Activated naive CD4-positive, alpha-beta T cell treated with anti-CD3 and anti-CD28 coated beads, Interleukin-2, amount 10 ng/mL, durations not matched to agents 7 days and 5 days (primary cell): ENCODE measurements around the gene CEP83.
A peak's percentile ranks its signal among the peaks of the same experiment; 100 is the strongest.
"Not testable (repeated sequence)": the region's sequence is repeated elsewhere in the genome, so short reads cannot be mapped to it uniquely, and the experiment has no call there.

Source experiments
- CTCF ChIA-PET: fragments of 350-600 bp; sonication (Branson Sonifier 250); formaldehyde crosslinking; loops from one replicate; lab custom pipeline; 2021; ENCODE audit warnings: antibody characterized with exemption; lab: Charles Lee
- DNase-seq: peaks from one replicate; pipeline ENCODE4 v3.0.0-alpha.2; 2020
- H3K27ac Mint-ChIP-seq: one replicate; pipeline ENCODE4 v1.8.0; 2021; ENCODE audit warnings: mild to moderate bottlenecking, moderate library complexity, mixed read lengths
- H3K27me3 Mint-ChIP-seq: one replicate; pipeline ENCODE4 v1.8.0; 2021; ENCODE audit warnings: mild to moderate bottlenecking, mixed read lengths
- H3K36me3 Mint-ChIP-seq: one replicate; pipeline ENCODE4 v1.8.0; 2021; ENCODE audit warnings: mixed read lengths
- H3K4me1 Mint-ChIP-seq: one replicate; pipeline ENCODE4 v1.8.0; 2021; ENCODE audit warnings: mixed read lengths
- H3K4me3 Mint-ChIP-seq: one replicate; pipeline ENCODE4 v1.8.0; 2021; ENCODE audit warnings: mild to moderate bottlenecking, moderate library complexity, mixed read lengths
- H3K9me3 Mint-ChIP-seq: one replicate; pipeline ENCODE4 v1.8.0; 2021; ENCODE audit warnings: mixed read lengths

CEP83 gene

GRCh38 chr12:94458877-94459727 is 565 bp downstream of the CEP83 start:
- H3K9me3 Mint-ChIP-seq: peaks cover 10% of the 10 kb centered on the region
- no peak for DNase-seq
- peaks cover 27% of the 10 kb centered on the region for H3K36me3 Mint-ChIP-seq
- CTCF ChIA-PET: interaction anchor here (1.0 to 1.7 kb wide), 3 partner anchors 24 to 310 kb away, joined by 3 to 9 read pairs (median 3); partner anchors contain the start of gene PLXNC1
- H3K27me3 Mint-ChIP-seq: peaks cover 10% of the 10 kb centered on the region
- H3K4me3 Mint-ChIP-seq: peak overlapping the region; percentile 94
- peaks cover 34% of the 10 kb centered on the region for H3K4me1 Mint-ChIP-seq
- peak overlapping the region; percentile 93 for H3K27ac Mint-ChIP-seq

- Mint-ChIP-seq H3K27me3 (peaks cover 10% of the 10 kb centered on the region), H3K4me3 (no peak overlapping the region), H3K36me3 (peaks cover 41% of the 10 kb centered on the region), H3K27ac (no peak overlapping the region), H3K4me1 (peaks cover 34% of the 10 kb centered on the region), H3K9me3 (peaks cover 11% of the 10 kb centered on the region)
- DNase-seq: no peak
- CTCF ChIA-PET: interaction anchor here (0.6 to 1.7 kb wide), 2 partner anchors 23 to 1028 kb away, joined by 3 read pairs; no protein-coding TSS in a partner anchor
Observed at GRCh38 chr12:94457311-94457710, 2.4 kb downstream of the CEP83 start.

GRCh38 chr12:94454318-94454717 is 5.3 kb downstream of the CEP83 start:
- H3K27me3 Mint-ChIP-seq, H3K27ac Mint-ChIP-seq, H3K4me3 Mint-ChIP-seq, DNase-seq, CTCF ChIA-PET: not testable (repeated sequence)
- H3K36me3 Mint-ChIP-seq: peaks cover 51% of the 10 kb centered on the region
- H3K4me1 Mint-ChIP-seq: peaks cover 26% of the 10 kb centered on the region
- H3K9me3 Mint-ChIP-seq: peaks cover 13% of the 10 kb centered on the region

GRCh38 chr12:94445662-94446061 is 14.0 kb downstream of the CEP83 start:
- Mint-ChIP-seq H3K27ac (no peak overlapping the region), H3K36me3 (peaks cover 30% of the 10 kb centered on the region), H3K9me3 (peaks cover 17% of the 10 kb centered on the region), H3K4me1 (peaks cover 7% of the 10 kb centered on the region), H3K27me3 (no peaks in the 10 kb centered on the region), H3K4me3 (no peak overlapping the region)
- CTCF ChIA-PET: no interaction called here
- DNase-seq: no peak

GRCh38 chr12:94437303-94437702 is 22.4 kb downstream of the CEP83 start:
- H3K4me3 Mint-ChIP-seq: no peak overlapping the region
- CTCF ChIA-PET: interaction anchor here (0.6 kb wide), 1 partner anchor 30 kb away, joined by 3 read pairs; no protein-coding TSS in a partner anchor
- peaks cover 18% of the 10 kb centered on the region for H3K36me3 Mint-ChIP-seq
- peaks cover 16% of the 10 kb centered on the region for H3K4me1 Mint-ChIP-seq
- H3K27ac Mint-ChIP-seq: no peak overlapping the region
- peaks cover 22% of the 10 kb centered on the region for H3K9me3 Mint-ChIP-seq
- no peaks in the 10 kb centered on the region for H3K27me3 Mint-ChIP-seq
- DNase-seq: no peak

- no peak for DNase-seq
- Mint-ChIP-seq H3K4me1 (peaks cover 16% of the 10 kb centered on the region), H3K9me3 (peaks cover 23% of the 10 kb centered on the region), H3K27ac (peak overlapping the region; percentile 56), H3K27me3 (no peaks in the 10 kb centered on the region), H3K4me3 (no peak overlapping the region), H3K36me3 (peaks cover 23% of the 10 kb centered on the region)
- CTCF ChIA-PET: interaction anchor here (0.7 to 1.5 kb wide), 5 partner anchors 15 to 295 kb away, joined by 3 to 4 read pairs (median 3); no protein-coding TSS in a partner anchor
Observed at GRCh38 chr12:94435511-94435927, 24.1 kb downstream of the CEP83 start.

- peaks cover 30% of the 10 kb centered on the region for H3K36me3 Mint-ChIP-seq
- CTCF ChIA-PET: interaction anchor here (0.8 to 1.8 kb wide), 10 partner anchors 24 to 308 kb away, joined by 3 to 6 read pairs (median 4); no protein-coding TSS in a partner anchor
- no peak overlapping the region for H3K4me3 Mint-ChIP-seq
- peaks cover 28% of the 10 kb centered on the region for H3K9me3 Mint-ChIP-seq
- H3K4me1 Mint-ChIP-seq: peaks cover 17% of the 10 kb centered on the region
- H3K27me3 Mint-ChIP-seq: no peaks in the 10 kb centered on the region
- H3K27ac Mint-ChIP-seq: no peak overlapping the region
- no peak for DNase-seq
Observed at GRCh38 chr12:94434171-94434570, 25.5 kb downstream of the CEP83 start.

- no peaks in the 10 kb centered on the region for H3K27me3 Mint-ChIP-seq
- no peak for DNase-seq
- CTCF ChIA-PET: interaction anchor here (0.8 to 1.8 kb wide), 9 partner anchors 24 to 308 kb away, joined by 3 to 6 read pairs (median 4); no protein-coding TSS in a partner anchor
- H3K4me3 Mint-ChIP-seq: no peak overlapping the region
- peaks cover 17% of the 10 kb centered on the region for H3K4me1 Mint-ChIP-seq
- peaks cover 28% of the 10 kb centered on the region for H3K36me3 Mint-ChIP-seq
- peaks cover 25% of the 10 kb centered on the region for H3K9me3 Mint-ChIP-seq
- no peak overlapping the region for H3K27ac Mint-ChIP-seq
Observed at GRCh38 chr12:94433744-94434143, 25.9 kb downstream of the CEP83 start.

- CTCF ChIA-PET: interaction anchor here (1.1 to 2.2 kb wide), 5 partner anchors 226 to 295 kb away, joined by 3 to 10 read pairs (median 6); no protein-coding TSS in a partner anchor
- no peak overlapping the region for H3K27ac Mint-ChIP-seq
- no peak for DNase-seq
- peaks cover 8% of the 10 kb centered on the region for H3K4me1 Mint-ChIP-seq
- peaks cover 27% of the 10 kb centered on the region for H3K9me3 Mint-ChIP-seq
- peaks cover 38% of the 10 kb centered on the region for H3K36me3 Mint-ChIP-seq
- no peak overlapping the region for H3K4me3 Mint-ChIP-seq
- no peaks in the 10 kb centered on the region for H3K27me3 Mint-ChIP-seq
Observed at GRCh38 chr12:94430304-94430703, 29.4 kb downstream of the CEP83 start.

GRCh38 chr12:94429633-94430032 is 30.0 kb downstream of the CEP83 start:
- H3K4me1 Mint-ChIP-seq: peaks cover 3% of the 10 kb centered on the region
- peaks cover 31% of the 10 kb centered on the region for H3K9me3 Mint-ChIP-seq
- H3K4me3 Mint-ChIP-seq: no peak overlapping the region
- H3K27ac Mint-ChIP-seq: no peak overlapping the region
- no peak for DNase-seq
- peaks cover 39% of the 10 kb centered on the region for H3K36me3 Mint-ChIP-seq
- no peaks in the 10 kb centered on the region for H3K27me3 Mint-ChIP-seq
- CTCF ChIA-PET: interaction anchor here (0.9 to 2.2 kb wide), 8 partner anchors 167 to 327 kb away, joined by 3 to 10 read pairs (median 6); no protein-coding TSS in a partner anchor

GRCh38 chr12:94429191-94429590 is 30.5 kb downstream of the CEP83 start:
- CTCF ChIA-PET: interaction anchor here (0.9 to 2.2 kb wide), 8 partner anchors 166 to 327 kb away, joined by 3 to 10 read pairs (median 6); no protein-coding TSS in a partner anchor
- H3K4me3 Mint-ChIP-seq: no peak overlapping the region
- H3K4me1 Mint-ChIP-seq: peaks cover 3% of the 10 kb centered on the region
- H3K27ac Mint-ChIP-seq: no peak overlapping the region
- peaks cover 33% of the 10 kb centered on the region for H3K9me3 Mint-ChIP-seq
- H3K27me3 Mint-ChIP-seq: no peaks in the 10 kb centered on the region
- DNase-seq: no peak
- H3K36me3 Mint-ChIP-seq: peaks cover 44% of the 10 kb centered on the region

- peaks cover 55% of the 10 kb centered on the region for H3K36me3 Mint-ChIP-seq
- no peaks in the 10 kb centered on the region for H3K27me3 Mint-ChIP-seq
- peaks cover 3% of the 10 kb centered on the region for H3K4me1 Mint-ChIP-seq
- H3K9me3 Mint-ChIP-seq: peaks cover 46% of the 10 kb centered on the region
- no peak overlapping the region for H3K27ac Mint-ChIP-seq
- CTCF ChIA-PET: interaction anchor here (1.7 kb wide), 1 partner anchor 279 kb away, joined by 5 read pairs; the partner anchor contains the start of gene PLXNC1
- no peak for DNase-seq
- no peak overlapping the region for H3K4me3 Mint-ChIP-seq
Observed at GRCh38 chr12:94427501-94428381, 31.9 kb downstream of the CEP83 start.

- H3K27me3 Mint-ChIP-seq: no peaks in the 10 kb centered on the region
Observed at GRCh38 chr12:94426049-94426448, 33.6 kb downstream of the CEP83 start.

More at GRCh38 chr12:94426049-94426448, 33.6 kb downstream of the CEP83 start:
- Mint-ChIP-seq H3K36me3 (peaks cover 54% of the 10 kb centered on the region), H3K27ac (no peak overlapping the region), H3K4me1 (peaks cover 3% of the 10 kb centered on the region), H3K9me3 (peaks cover 55% of the 10 kb centered on the region), H3K4me3 (no peak overlapping the region)
- CTCF ChIA-PET: interaction anchor here (1.7 kb wide), 1 partner anchor 277 kb away, joined by 5 read pairs; the partner anchor contains the start of gene PLXNC1
- no peak for DNase-seq
